ENCODE measurements around the gene TNFAIP3.

Gene TNFAIP3

GRCh38 chr6:137917551-137918325 lies 50.7 kb downstream of the TNFAIP3 start:
- no peak for DNase-seq
- intact Hi-C loops (cut with DNase I): no loop called here

DNA sequence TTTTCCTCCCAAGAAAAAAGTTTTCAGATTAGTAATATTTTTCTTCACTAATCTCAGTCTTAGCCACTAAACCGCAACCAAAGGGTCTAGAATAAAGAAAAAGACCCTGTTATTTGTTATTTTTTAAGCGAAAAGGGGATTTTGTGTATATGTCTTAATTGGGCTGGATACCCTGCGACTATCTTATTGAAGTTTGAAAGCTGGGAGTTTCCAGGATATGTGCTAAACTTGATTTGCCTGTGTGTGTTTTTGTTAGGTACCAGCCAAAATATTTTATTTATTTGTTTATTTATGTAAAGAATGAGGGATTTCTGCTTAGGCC lies 52.4 kb downstream of the TNFAIP3 start:
- intact Hi-C loops (cut with DNase I): no loop called here
- DNase-seq: no peak

DNA sequence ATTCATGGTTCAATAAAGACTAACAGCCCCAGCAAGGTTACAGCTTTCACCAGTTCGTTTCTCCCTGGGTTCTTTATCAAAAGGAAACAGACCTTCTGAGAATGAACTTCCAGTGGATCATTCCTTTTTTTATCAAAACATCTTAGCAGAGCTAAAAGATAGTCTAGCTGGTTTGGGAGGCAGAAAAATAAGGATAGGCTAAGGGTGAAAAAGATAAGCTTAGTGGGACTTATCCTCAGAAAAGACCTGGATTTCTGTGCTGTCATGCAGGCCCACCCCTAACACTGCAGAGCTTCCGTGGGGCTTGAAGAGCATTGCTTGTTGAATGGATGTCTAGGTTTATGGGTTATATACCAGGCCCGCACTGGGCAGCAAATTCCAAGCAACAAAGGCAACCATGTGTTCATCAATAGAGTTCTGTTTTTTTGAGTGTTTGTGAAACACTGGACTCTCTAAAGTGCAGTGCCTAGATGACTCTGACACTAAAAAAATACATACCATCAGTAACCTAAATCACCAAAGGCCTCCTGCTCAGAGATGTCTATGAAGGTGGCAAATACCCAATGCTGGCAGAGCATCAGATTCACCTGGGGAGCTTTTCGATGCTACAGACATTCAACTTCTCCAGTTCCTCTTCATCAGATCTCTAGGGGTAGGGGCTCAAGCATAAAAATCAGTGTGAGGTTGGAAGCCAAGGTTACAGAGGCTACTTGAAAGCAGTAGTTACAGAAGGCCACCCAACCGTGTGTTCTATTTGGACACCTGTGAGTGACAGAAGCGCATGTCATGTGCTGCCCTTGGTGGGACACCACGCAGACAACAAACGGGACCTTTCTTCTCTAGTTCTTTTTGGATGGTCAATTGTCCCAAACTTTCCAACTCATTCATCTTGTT lies 53.0 kb downstream of the TNFAIP3 start:
- intact Hi-C loops (cut with DNase I): no loop called here
- no peak for DNase-seq

DNA sequence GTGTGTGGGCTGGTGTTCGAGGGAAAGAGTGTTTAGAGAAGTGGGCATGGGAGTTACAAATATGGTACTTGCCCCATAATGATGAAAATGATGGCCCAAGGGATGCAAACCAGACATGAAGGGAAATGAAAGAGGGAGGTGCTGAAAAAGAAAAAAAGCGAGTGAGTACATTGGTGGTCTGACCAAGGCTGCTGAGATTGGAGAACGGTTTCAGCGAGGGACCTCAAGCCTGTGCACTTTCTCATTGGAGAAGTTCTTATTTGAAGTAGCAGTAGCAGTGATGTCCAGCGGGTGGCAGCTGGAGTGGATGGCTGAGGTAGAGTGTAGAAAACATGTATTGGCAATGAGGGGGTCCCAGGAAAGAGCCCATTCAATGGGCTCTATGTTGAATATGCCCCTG lies 54.8 kb downstream of the TNFAIP3 start:
- no peak for DNase-seq
- intact Hi-C loops (cut with DNase I): no loop called here

- no peak for DNase-seq
- intact Hi-C loops (cut with DNase I): no loop called here
Measured at GRCh38 chr6:137923866-137924653, 57.0 kb downstream of the TNFAIP3 start.

- intact Hi-C loops (cut with DNase I): no loop called here
- DNase-seq: no peak
Measured at GRCh38 chr6:137925141-137925698, 58.2 kb downstream of the TNFAIP3 start.

- intact Hi-C loops (cut with DNase I): no loop called here
- DNase-seq: no peak
Measured at GRCh38 chr6:137926207-137926731, 59.2 kb downstream of the TNFAIP3 start.

DNA sequence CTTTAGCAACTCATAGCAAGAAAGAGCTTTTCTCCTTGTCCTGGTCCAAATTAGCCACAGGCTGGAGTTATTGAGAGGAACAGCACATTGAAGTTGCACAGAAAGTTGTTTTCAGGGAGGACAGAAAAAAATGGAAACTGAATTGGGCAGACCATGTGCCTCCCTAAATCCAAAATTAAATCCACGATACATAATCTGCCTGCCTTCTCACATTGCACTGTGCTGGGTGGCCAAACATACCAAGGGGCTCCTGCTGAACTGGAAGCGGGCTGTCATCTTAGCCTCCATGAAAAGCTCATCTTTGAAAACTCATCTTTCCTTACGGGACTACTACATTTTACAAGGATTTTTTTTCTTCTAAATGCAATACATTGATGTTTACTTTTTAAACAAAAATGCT lies 59.9 kb downstream of the TNFAIP3 start:
- no peak for DNase-seq
- intact Hi-C loops (cut with DNase I): no loop called here

- DNase-seq: peak in 1 of 10 donors; percentile 48
- intact Hi-C loops (cut with DNase I): no loop called here
Measured at GRCh38 chr6:137927777-137928218, 60.7 kb downstream of the TNFAIP3 start.

DNA sequence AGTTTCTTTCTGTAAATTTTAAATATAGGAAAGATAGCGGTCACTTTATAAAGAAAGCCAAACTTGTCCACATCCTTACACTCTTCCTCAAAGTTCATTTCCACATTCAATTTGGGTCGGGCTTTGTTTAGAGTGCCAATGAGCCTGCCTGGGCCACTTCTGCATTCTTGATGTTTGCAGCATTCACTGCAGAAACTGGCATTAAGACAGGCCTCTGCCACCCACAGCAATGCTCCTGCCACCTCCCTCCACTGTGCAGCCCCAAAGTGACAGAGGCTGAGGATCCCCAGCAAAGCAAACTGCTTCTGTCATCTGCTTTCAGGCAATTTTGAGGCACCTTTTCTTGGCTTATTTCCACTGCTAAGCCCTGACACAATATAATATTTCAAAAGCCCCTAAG lies 61.2 kb downstream of the TNFAIP3 start:
- intact Hi-C loops (cut with DNase I): no loop called here
- DNase-seq: peak in 1 of 10 donors; percentile 50

DNA sequence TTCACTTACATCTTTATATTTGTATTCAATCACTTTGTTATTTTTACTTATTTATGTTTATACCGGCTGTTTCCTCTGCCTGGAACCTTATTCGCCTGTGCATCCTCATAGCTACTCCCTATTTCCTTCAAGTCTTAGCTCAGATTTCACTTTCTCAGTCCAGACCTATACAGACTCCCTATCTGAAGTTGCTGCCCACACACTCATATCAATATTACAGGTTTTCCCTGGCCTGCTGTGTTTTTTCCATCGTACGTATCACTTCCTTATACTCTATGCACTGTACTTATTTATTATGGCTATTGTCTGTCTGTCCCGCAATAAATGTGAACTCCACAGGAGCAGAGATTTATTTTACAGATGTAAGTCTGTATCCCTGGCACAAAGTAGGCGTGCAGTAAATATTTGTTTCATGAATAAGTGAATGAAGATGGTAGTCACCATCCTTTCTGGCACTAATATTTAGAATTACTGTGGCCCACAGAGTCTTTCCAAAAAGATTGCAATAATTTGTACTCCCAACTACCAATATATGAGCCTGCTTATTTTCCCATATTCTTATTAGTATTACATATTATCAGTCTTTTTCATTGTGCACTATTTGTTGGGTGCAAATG lies 64.9 kb downstream of the TNFAIP3 start:
- no peak for DNase-seq
- intact Hi-C loops (cut with DNase I): no loop called here

Measured in posterior cingulate gyrus (tissue), 11 donors.